ENCODE measurements around the gene OTOS. TPM values are rescaled to one million over a fixed set of nuclear protein-coding genes. Genes with fewer than 3 reads are reported as not detected.
A peak's percentile ranks its signal among the peaks of the same experiment; 100 is the strongest.

The OTOS gene
- total and polyA plus RNA-seq, 2 of the 13 experiments (the other 11 are each of a cell fraction or from before 2014, with no cell fraction given): not detected

GRCh38 chr2:240134956-240135520 is 5.4 kb downstream of the OTOS start:
- Histone ChIP-seq H3K27me3 (ENCODE audit: control insufficient read depth in 1 of 2, insufficient read depth in 2 of 2, low read length in 2 of 2) (peaks cover 2 to 33% of the 10 kb centered on the region in 2 experiments; a peak in 2 of 5 replicates), H3K79me2 (ENCODE audit: insufficient read depth, low read length) (peaks cover 23% of the 10 kb centered on the region), H3K4me1 (ENCODE audit: insufficient read depth, low read length) (peaks cover 22% of the 10 kb centered on the region), H3K9ac (ENCODE audit: insufficient read depth, low read depth, low read length) (peak overlapping the region; percentile 97), H4K20me1 (ENCODE audit: insufficient read depth, low read length) (no peaks in the 10 kb centered on the region), H3K27ac (ENCODE audit: extremely low read length, insufficient read depth, low read length) (peak overlapping the region; percentile 54), H3K4me3 (replicated peaks in 1 of 3; ENCODE audit: insufficient read depth in 1 of 3, low read depth in 2 of 3, low read length in 3 of 3) (peak overlapping the region; percentile 99 to 100 (median 99)), H3K4me2 (ENCODE audit: low read depth, low read length) (peak overlapping the region; percentile 85), H3K9me3 (ENCODE audit: low read length) (no peaks in the 10 kb centered on the region), H2AFZ (ENCODE audit: low read length) (no peak overlapping the region), H3K36me3 (replicated peaks in 1 of 2; ENCODE audit: control insufficient read depth in 1 of 2, insufficient read depth in 2 of 2, low read length in 2 of 2) (peaks cover 13 to 37% of the 10 kb centered on the region in 2 experiments)
- intact Hi-C loops (cut with micrococcal nuclease; ENCODE audit: unreplicated experiment) (no loop called here), in situ Hi-C loops (cut with HindIII; ENCODE audit: extremely low pct_ligation_motif_present, low pct_unique_long_range_greater_than_20kb) (loop anchor here (10.0 kb wide), 1 partner anchor 200 kb away; no protein-coding TSS in a partner anchor)
- CTCF ChIA-PET (ENCODE audit: low intra/inter-chr PET ratio, low total read pairs): no interaction called here
- no TSS peak for BruUV-seq (replicated peaks)
- no peak for FAIRE-seq
- no peak for DNase-seq (ENCODE audit: low spot score)
- TF ChIP-seq ARNT2 (CRISPR knock-in tag; IDR thresholded peaks at IDR 0.05; ENCODE audit: low read depth) (0 out of 2 replicates have a peak, but pooled peaks have one; percentile 16), ZNF776 (CRISPR knock-in tag; IDR thresholded peaks at IDR 0.05) (no peak)
- WGBS (ENCODE audit: low lambda C conversion rate): 57% methylated on average over 15 of the region's 15 CpGs
- POLR2A ChIA-PET: no interaction called here
- 0 out of 3 replicates have a peak, but pooled peaks have one; percentile 1 for ATAC-seq

- no TSS peak for BruUV-seq (replicated peaks)
- Histone ChIP-seq H2AFZ (ENCODE audit: low read length) (no peak overlapping the region), H3K4me1 (ENCODE audit: insufficient read depth, low read length) (peaks cover 22% of the 10 kb centered on the region), H3K4me2 (ENCODE audit: low read depth, low read length) (peak overlapping the region; percentile 85), H3K9ac (ENCODE audit: insufficient read depth, low read depth, low read length) (peak overlapping the region; percentile 97), H3K79me2 (ENCODE audit: insufficient read depth, low read length) (peaks cover 23% of the 10 kb centered on the region), H3K27ac (ENCODE audit: extremely low read length, insufficient read depth, low read length) (no peak overlapping the region), H4K20me1 (ENCODE audit: insufficient read depth, low read length) (no peaks in the 10 kb centered on the region), H3K27me3 (ENCODE audit: control insufficient read depth in 1 of 2, insufficient read depth in 2 of 2, low read length in 2 of 2) (peaks cover 2 to 27% of the 10 kb centered on the region in 2 experiments; a peak in 2 of 5 replicates), H3K9me3 (ENCODE audit: low read length) (no peaks in the 10 kb centered on the region), H3K4me3 (replicated peaks in 1 of 3; ENCODE audit: insufficient read depth in 1 of 3, low read depth in 2 of 3, low read length in 3 of 3) (peak overlapping the region; percentile 99 to 100 (median 99); a peak in 5 of 6 replicates), H3K36me3 (replicated peaks in 1 of 2; ENCODE audit: control insufficient read depth in 1 of 2, insufficient read depth in 2 of 2, low read length in 2 of 2) (peaks cover 18 to 43% of the 10 kb centered on the region in 2 experiments)
- DNase-seq (ENCODE audit: low spot score) (no peak), ATAC-seq (no peak), FAIRE-seq (no peak)
- in situ Hi-C loops (cut with HindIII; ENCODE audit: extremely low pct_ligation_motif_present, low pct_unique_long_range_greater_than_20kb): loop anchor here (10.0 kb wide), 1 partner anchor 200 kb away; no protein-coding TSS in a partner anchor
- POLR2A ChIA-PET: no interaction called here
- intact Hi-C loops (cut with micrococcal nuclease; ENCODE audit: unreplicated experiment): no loop called here
- CTCF ChIA-PET (ENCODE audit: low intra/inter-chr PET ratio, low total read pairs): no interaction called here
- WGBS (ENCODE audit: low lambda C conversion rate): 90% methylated on average over 6 of the region's 6 CpGs
- no peak for TF ChIP-seq ZBTB20 (CRISPR knock-in tag; IDR thresholded peaks at IDR 0.05; ENCODE audit: borderline replicate concordance, low read depth)
- TF ChIP-seq KLF16 (CRISPR knock-in tag; IDR thresholded peaks at IDR 0.05): no peak
- no peak for TF ChIP-seq ZXDC (CRISPR knock-in tag; IDR thresholded peaks at IDR 0.05)
- no peak for TF ChIP-seq EHMT2 (IDR thresholded peaks at IDR 0.05; ENCODE audit: borderline replicate concordance, low read depth, low read length)
- peak; percentile 11; the same call in 1 of the 2 replicates for TF ChIP-seq USF2 (IDR thresholded peaks at IDR 0.05; ENCODE audit: low read depth, low read length)
- no peak for TF ChIP-seq USF2 (CRISPR knock-in tag; IDR thresholded peaks at IDR 0.05; ENCODE audit: borderline replicate concordance)
- TF ChIP-seq HOMEZ (CRISPR knock-in tag; IDR thresholded peaks at IDR 0.05; ENCODE audit: low read depth): no peak
- no peak for TF ChIP-seq ZNF782 (CRISPR knock-in tag; IDR thresholded peaks at IDR 0.05; ENCODE audit: borderline replicate concordance)
Measured at GRCh38 chr2:240134466-240134865, 6.0 kb downstream of the OTOS start.
